AG08396 (cell line): ENCODE data around the gene GOLIM4.
A peak's percentile ranks its signal among the peaks of the same experiment; 100 is the strongest.
"Not testable (repeated sequence)": the region's sequence is repeated elsewhere in the genome, so short reads cannot be mapped to it uniquely, and the experiment has no call there.

ENCODE experiments used
- DNase-seq: peaks from one replicate; pipeline ENCODE4 v3.0.0; 2012; ENCODE audit warnings: low spot score, mixed read lengths

Gene GOLIM4

DNA sequence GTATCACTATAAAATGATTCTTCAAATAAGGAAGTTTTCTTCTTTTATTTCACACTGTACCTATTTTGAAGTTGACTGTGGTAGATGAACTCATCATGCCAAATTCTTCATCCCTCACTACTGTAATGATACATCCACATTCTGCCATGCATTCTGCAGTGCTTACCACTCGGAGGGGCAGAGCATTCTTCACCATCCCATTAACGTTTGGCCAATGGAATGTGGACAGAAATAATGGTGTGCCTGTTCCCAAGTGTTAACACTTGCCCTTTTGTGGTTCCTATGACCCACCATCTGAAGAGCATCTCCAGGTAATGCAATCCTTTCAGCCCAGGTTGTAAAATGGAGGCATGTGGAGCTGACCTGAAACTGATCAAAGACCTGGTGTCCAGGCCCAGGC, 18.6 kb downstream of the GOLIM4 start:
- DNase-seq = no peak

DNA sequence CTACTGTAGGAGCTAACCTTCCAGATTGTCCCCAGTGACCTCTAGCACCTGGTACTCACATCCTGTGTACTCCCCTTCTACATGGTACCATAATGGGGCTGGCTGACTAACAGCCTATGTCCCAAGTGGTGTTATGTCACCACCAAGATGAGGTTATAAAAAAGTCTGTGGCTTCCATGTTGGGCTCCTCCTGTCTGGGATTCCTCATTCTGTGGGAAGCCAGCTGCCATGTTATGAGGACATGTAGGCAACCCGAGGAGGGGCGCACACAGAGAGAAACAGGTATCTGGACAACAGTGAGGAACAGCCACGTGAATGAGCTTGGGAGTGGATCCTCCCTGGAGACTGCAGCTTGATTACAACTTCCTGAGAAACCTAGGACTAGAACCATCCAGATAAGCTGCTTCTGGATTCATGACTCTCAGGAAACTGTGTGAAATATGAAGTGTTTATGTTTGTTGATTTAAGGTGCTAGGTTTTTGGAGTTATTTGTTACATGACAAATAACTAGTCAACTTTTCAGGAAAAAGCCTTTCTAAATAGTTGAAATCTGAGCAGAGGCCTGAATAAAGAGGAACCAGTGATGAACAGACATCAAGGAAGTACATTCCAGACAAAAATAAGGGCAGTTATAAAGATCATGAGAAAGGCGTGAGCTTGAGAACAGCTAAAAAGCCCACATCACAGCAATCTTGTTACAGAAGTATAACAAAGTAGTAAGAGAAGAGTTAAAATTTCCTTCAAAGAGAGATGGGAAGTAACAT, 21.7 kb downstream of the GOLIM4 start:
- DNase-seq = no peak

GRCh38 chr3:168072323-168072650, 23.4 kb downstream of the GOLIM4 start:
- no peak for DNase-seq

- DNase-seq = peak; percentile 57
Measured at GRCh38 chr3:168071591-168072322, 24.0 kb downstream of the GOLIM4 start.

GRCh38 chr3:168070919-168071318, 24.8 kb downstream of the GOLIM4 start:
- no peak for DNase-seq

DNA sequence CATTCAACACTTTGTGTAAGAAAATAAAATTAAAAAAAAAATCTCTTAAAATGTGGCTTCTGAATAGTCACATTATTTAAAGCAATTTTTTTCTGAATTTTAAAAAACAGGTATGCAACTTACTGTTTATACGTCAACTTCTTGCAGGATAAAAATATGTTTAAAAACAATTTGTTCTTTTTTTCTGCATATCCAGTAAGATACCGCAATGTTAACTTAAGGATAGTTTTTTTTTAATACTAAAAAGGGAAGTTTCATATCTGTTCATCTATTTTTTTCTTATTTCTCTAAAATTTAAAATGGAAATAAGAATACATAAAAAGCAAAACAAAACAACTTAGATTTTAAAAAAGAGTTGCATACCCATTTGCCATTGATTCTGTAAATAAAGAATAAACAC, 27.4 kb downstream of the GOLIM4 start:
- no peak for DNase-seq

DNA sequence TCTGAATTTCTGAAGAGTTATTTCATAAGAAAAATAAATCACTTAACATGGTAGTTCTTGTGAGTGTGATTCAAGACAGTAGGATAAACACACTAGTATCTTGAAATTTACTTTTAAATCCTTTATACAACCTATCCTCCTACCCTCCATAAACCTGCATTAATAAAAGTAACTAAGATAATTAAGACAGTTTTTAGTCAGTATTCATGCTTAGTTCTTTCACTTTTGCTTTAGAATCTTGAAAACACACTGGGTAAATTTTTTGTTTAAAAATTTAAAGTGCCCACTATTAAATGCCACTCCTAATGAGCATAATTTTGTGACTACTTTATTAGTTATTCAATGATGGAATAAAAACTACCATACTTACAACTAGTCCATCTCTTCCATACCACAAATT, 28.8 kb downstream of the GOLIM4 start:
- no peak for DNase-seq

- no peak for DNase-seq
Measured at GRCh38 chr3:168065569-168065968, 30.2 kb downstream of the GOLIM4 start.

- no peak for DNase-seq
Measured at GRCh38 chr3:168063122-168063521, 32.6 kb downstream of the GOLIM4 start.

DNA sequence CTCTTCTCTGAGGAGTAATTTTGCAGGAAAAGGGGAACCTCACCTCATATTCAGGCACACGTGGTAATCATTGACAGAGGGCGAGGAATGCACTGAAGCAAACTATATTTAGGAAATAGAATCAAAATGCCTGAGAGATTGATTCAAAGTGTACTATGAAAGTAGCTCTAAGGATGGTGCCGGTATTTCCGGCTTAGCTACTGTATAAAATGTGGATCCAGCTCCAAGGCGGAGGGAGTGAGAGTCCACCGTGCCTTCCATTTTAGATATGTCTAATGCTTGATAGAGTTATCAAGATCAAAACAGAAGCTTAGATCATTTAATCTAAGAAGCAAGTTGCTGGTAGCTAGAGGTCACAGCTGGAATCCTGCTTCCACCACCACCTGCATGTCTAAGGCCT, 33.0 kb downstream of the GOLIM4 start:
- no peak for DNase-seq

- no peak for DNase-seq
Measured at GRCh38 chr3:168061332-168061996, 34.3 kb downstream of the GOLIM4 start.

GRCh38 chr3:168060317-168060716, 35.4 kb downstream of the GOLIM4 start:
- no peak for DNase-seq

DNA sequence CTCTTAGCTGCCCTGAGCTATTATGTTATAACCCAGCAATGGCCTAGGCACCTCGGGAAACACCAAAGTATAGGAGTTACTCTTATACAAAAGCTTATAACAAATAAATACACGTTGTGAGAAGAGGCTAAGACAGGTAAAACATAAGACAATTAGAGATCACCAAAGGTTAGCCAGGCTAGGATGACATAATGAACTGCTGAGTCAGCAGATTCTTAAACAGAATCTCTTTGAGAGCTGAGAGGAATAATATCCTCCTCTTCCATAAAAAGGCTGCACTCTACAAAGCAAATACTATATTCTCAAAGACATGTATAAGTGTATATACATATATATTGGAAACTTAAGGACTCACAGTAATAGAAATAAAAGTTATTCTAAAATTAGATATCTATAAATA, 37.2 kb downstream of the GOLIM4 start:
- no peak for DNase-seq

DNA sequence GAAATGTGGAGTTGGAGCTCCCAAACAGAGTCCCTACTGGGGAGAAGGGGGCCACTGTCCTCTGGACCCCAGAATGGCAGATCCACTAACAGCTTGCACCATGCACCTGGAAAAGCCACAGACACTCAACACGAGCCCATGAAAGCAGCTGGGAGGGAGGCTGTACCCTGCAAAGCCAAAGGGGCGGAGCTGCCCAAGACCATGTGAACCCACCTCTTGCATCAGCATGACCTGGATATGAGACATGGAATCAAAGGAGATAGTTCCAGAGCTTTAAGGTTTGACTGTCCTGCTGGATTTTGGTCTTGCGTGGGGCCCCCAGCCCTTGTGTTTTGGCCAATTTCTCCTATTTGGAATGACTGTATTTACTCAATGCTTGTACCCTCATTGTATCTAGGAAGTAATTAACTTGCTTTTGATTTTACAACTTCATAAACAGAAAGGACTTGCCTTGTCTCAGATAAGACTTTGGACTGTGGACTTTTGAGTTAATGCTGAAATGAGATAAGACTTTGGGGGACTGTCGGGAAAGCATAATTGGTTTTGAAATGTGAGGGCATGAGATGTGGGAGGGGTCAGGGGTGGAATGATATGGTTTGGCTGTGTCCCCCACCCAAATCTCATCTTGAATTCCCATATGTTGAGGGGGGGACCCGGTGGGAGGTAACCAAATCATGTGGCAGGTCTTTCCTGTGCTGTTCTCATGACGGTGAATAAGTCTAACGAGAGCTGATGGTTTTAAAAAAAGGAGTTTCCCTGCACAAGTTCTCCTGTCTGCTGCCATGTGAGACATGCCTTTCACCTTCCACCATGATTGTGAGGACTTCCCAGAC, 39.1 kb downstream of the GOLIM4 start:
- not testable (repeated sequence) for DNase-seq

GRCh38 chr3:168054447-168054846, 41.3 kb downstream of the GOLIM4 start:
- DNase-seq = no peak

GRCh38 chr3:168053115-168053514, 42.6 kb downstream of the GOLIM4 start:
- DNase-seq = no peak

GRCh38 chr3:168052515-168052914, 43.2 kb downstream of the GOLIM4 start:
- DNase-seq = no peak

DNA sequence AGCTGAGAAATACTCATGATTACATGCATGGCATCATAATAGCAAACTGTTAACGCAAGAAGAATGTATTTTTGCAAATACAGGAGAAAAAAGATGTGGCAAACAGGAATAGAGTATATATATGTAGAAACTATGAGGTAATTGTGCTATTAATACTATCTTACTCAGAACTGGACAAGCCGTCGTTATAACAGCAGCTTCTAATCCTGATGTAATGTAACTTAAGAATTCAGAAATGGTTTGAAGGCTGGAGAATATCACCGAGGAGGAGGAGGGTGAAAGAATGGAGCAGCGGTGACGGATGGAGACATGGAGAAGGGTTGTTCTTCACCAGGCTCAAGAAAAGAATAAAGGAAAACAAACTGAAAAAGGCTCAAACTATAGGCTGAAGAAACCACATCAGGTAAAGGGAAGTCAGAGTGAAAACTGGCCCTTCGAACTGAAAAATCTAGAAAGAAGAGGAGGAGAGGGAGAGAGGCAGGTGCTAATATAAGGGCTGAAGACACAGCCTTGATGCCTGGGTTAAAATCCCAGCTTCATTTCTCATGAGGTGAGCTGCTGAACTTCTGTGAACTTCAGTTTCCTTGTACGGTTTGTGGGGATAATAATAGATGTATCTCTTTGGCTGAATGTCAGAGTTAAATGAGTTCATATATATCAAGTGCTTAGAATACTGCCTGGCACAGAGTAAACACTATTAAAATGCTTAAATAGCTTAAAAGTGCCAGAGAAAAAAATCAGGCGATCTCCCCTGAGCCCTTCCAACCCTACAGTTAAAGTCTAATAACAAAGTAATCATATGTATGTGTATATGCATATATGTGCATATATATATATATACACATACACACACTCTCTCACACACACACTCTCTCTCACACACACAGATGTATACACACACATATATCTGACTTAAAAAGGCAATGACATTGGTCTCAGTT, 43.9 kb downstream of the GOLIM4 start:
- peak; percentile 27 for DNase-seq

- no peak for DNase-seq
Measured at GRCh38 chr3:168051070-168051469, 44.7 kb downstream of the GOLIM4 start.

- peak; percentile 36 for DNase-seq
Measured at GRCh38 chr3:168049367-168049974, 46.3 kb downstream of the GOLIM4 start.
